Activated B cell treated with CpG ODN at 0.5 μM for 24 hours (primary cell): ENCODE results near the gene LRRC31. TPM values are rescaled to one million over a fixed set of nuclear protein-coding genes. Genes with fewer than 3 reads are reported as not detected.

Experiments
- ATAC-seq: fragments of 200-7000 bp; cut with Tn5 transposase; one replicate; pipeline ENCODE4 v1.10.0; 2021; ENCODE audit warnings: low read depth, mild to moderate bottlenecking, moderate library complexity
- CTCF ChIA-PET: fragments of 350-600 bp; sonication (Branson Sonifier 250); formaldehyde crosslinking; loops from one replicate; lab custom pipeline; 2021; ENCODE audit warnings: antibody characterized with exemption; lab: Charles Lee
- POLR2A ChIA-PET: fragments of 350-600 bp; sonication (Branson Sonifier 250); formaldehyde crosslinking; loops from one replicate; lab custom pipeline; 2021; ENCODE audit warnings: antibody characterized with exemption; lab: Charles Lee
- DNase-seq: peaks from one replicate; pipeline ENCODE4 v3.0.0; 2022
- H3K27ac Mint-ChIP-seq: one replicate; pipeline ENCODE4 v1.8.0; 2020; ENCODE audit warnings: mixed read lengths
- H3K27me3 Mint-ChIP-seq: one replicate; pipeline ENCODE4 v1.8.0; 2021; ENCODE audit warnings: mixed read lengths
- H3K36me3 Mint-ChIP-seq: one replicate; pipeline ENCODE4 v1.8.0; 2021; ENCODE audit warnings: low read depth, mixed read lengths
- H3K4me1 Mint-ChIP-seq: one replicate; pipeline ENCODE4 v1.8.0; 2021; ENCODE audit warnings: mixed read lengths
- H3K4me3 Mint-ChIP-seq: one replicate; pipeline ENCODE4 v1.8.0; 2020; ENCODE audit warnings: mild to moderate bottlenecking, mixed read lengths
- H3K9me3 Mint-ChIP-seq: one replicate; pipeline ENCODE4 v1.8.0; 2020; ENCODE audit warnings: mixed read lengths
- intact Hi-C: fragments of 100-400 bp; cut with micrococcal nuclease; formaldehyde crosslinking; loops from one replicate; pipeline ENCODE4 v1.15.1; 2024
- total RNA-seq: library from RNA; stranded (reverse); gene quantifications from 2 replicates; pipeline ENCODE4 v1.2.3, GENCODE V29; 2022
- TF ChIP-seq, protein P1 (sequence below): fragments of 200-600 bp; IDR thresholded peaks from one replicate; pipeline ENCODE4 v1.8.0; 2022; ENCODE audit warnings: antibody characterized with exemption, mild to moderate bottlenecking

The LRRC31 gene
- total RNA-seq, 1 donor from 2014 or later, result not detected

DNA sequence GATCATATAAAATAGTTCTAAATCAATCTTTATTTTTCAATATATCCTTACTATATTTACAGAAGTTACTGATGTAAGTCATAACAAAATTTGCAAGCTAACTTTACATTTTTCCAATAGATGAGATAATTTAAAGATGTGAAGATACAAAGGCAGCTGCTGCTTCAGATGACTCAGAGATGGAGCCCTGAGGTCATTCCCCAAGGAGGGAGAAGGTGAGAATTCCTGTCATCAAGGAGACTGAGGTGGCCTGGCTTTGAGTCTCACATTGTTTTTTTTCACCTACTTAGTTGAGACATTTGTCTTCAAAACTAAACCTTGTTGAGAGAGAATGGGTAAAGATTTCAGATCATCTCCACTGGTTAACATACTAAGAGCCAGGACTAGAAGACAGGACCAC, 37.7 kb upstream of the LRRC31 start:
- H3K4me3 Mint-ChIP-seq, result no peak overlapping the region
- ATAC-seq (no peak), DNase-seq (no peak)
- POLR2A ChIA-PET, result interaction anchor here (0.6 kb wide), 1 partner anchor 66 kb away, joined by 3 read pairs; no protein-coding TSS in a partner anchor
- CTCF ChIA-PET, result interaction anchor here (0.8 kb wide), 1 partner anchor 58 kb away, joined by 3 read pairs; no protein-coding TSS in a partner anchor
- no peaks in the 10 kb centered on the region for H3K4me1 Mint-ChIP-seq
- intact Hi-C loops, result no loop called here
- H3K27ac Mint-ChIP-seq, result no peak overlapping the region
- TF ChIP-seq, protein P1, sequence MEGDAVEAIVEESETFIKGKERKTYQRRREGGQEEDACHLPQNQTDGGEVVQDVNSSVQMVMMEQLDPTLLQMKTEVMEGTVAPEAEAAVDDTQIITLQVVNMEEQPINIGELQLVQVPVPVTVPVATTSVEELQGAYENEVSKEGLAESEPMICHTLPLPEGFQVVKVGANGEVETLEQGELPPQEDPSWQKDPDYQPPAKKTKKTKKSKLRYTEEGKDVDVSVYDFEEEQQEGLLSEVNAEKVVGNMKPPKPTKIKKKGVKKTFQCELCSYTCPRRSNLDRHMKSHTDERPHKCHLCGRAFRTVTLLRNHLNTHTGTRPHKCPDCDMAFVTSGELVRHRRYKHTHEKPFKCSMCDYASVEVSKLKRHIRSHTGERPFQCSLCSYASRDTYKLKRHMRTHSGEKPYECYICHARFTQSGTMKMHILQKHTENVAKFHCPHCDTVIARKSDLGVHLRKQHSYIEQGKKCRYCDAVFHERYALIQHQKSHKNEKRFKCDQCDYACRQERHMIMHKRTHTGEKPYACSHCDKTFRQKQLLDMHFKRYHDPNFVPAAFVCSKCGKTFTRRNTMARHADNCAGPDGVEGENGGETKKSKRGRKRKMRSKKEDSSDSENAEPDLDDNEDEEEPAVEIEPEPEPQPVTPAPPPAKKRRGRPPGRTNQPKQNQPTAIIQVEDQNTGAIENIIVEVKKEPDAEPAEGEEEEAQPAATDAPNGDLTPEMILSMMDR, result no peak
- H3K9me3 Mint-ChIP-seq, result no peaks in the 10 kb centered on the region
- H3K27me3 Mint-ChIP-seq, result no peaks in the 10 kb centered on the region
- H3K36me3 Mint-ChIP-seq, result no peaks in the 10 kb centered on the region

DNA sequence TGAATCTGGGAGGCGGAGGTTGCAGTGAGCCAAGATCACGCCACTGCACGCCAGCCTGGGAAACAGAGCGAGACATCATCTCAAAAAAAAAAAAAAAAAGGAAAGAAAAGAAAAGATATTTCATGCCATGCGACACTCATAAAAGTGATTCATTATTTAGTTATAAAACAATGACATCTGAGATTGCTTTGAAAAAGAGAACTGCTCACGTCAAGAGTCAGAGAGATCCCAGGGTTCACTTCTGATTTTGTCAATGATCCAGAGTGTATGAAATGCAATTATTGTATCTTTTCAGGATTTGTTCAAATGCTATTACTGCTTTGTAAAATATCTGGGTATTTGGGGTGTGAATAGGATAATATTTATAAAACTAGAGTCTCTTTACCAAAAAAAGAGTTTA, 35.7 kb upstream of the LRRC31 start:
- Mint-ChIP-seq H3K36me3 (peaks cover 3% of the 10 kb centered on the region), H3K27ac (no peak overlapping the region), H3K4me3 (no peak overlapping the region), H3K9me3 (peaks cover 7% of the 10 kb centered on the region), H3K4me1 (no peaks in the 10 kb centered on the region), H3K27me3 (no peaks in the 10 kb centered on the region)
- TF ChIP-seq, protein P1, result no peak
- POLR2A ChIA-PET, result no interaction called here
- no peak for ATAC-seq
- intact Hi-C loops, result loop anchor here (2.0 kb wide), 1 partner anchor 15 kb away; no protein-coding TSS in a partner anchor
- CTCF ChIA-PET, result no interaction called here
- DNase-seq, result no peak

DNA sequence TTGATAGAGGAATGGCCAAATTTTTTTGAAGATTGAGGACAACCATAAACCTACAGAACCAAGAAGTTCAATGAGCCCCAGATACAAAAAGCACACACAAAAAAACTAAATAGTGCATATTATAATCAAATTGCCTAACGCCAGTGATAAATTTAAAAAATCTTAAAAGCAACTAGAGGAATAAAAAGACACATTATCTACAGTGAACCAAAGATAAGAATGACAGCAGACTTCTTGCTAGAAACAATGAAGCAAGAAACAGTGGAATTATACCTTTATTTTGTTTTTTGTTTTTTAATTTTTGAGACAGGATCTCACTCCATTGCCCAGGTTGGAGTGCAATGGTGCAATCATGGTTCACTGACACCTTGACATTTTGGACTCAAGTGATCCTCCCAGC, 31.7 kb upstream of the LRRC31 start:
- ChIA-PET CTCF (no interaction called here), POLR2A (no interaction called here)
- Mint-ChIP-seq H3K9me3 (peaks cover 12% of the 10 kb centered on the region), H3K27me3 (no peaks in the 10 kb centered on the region), H3K4me3 (no peak overlapping the region), H3K36me3 (peaks cover 3% of the 10 kb centered on the region), H3K4me1 (no peaks in the 10 kb centered on the region), H3K27ac (no peak overlapping the region)
- intact Hi-C loops, result no loop called here
- no peak for ATAC-seq
- TF ChIP-seq, protein P1, result no peak
- DNase-seq, result no peak

DNA sequence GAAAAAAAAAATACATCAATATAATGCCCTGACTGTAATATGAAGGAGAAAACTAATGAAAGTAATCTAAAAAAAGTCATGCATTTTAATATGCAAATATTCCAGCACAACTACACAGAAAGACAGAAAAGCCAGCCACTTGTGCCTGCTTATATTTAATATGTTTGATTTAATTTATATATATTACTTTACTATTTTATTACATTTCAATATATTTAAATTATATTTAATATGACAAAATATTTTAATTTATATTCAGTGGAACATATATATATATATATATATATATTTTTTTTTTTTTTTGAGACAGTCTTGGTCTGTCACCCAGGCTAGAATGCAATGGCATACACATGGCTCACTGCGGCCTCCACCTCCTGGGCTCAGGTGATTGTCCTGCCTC, 27.5 kb upstream of the LRRC31 start:
- Mint-ChIP-seq H3K36me3 (peaks cover 3% of the 10 kb centered on the region), H3K9me3 (peaks cover 12% of the 10 kb centered on the region), H3K4me1 (no peaks in the 10 kb centered on the region), H3K4me3 (no peak overlapping the region), H3K27ac (no peak overlapping the region), H3K27me3 (no peaks in the 10 kb centered on the region)
- CTCF ChIA-PET, result no interaction called here
- DNase-seq, result no peak
- POLR2A ChIA-PET, result no interaction called here
- TF ChIP-seq, protein P1, result no peak
- intact Hi-C loops, result no loop called here
- ATAC-seq, result no peak

DNA sequence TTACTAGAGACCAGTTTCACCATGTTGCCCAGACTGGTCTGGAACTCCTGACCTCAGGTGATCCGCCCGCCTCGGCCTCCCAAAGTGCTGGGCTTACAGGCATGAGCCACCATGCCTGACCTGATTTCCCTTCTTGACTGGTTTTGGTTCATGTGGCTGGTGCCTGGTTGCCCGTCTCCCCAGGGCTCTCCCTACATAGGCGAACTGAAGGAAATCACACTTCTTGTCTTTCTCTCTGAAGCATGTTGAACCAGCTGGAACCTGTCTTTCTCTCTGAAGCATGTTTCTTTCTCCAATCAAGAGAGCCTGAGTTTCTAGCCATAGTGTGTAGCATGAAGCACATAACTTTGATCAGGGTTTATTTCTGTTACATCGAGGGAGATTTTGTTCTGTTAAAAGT, 25.3 kb upstream of the LRRC31 start:
- ChIA-PET CTCF (no interaction called here), POLR2A (no interaction called here)
- H3K4me1 Mint-ChIP-seq, result no peaks in the 10 kb centered on the region
- H3K4me3 Mint-ChIP-seq, result no peak overlapping the region
- H3K27me3 Mint-ChIP-seq, result no peaks in the 10 kb centered on the region
- H3K9me3 Mint-ChIP-seq, result peaks cover 2% of the 10 kb centered on the region
- DNase-seq (no peak), ATAC-seq (no peak)
- H3K27ac Mint-ChIP-seq, result no peak overlapping the region
- intact Hi-C loops, result no loop called here
- no peaks in the 10 kb centered on the region for H3K36me3 Mint-ChIP-seq
- TF ChIP-seq, protein P1, result no peak
